KMS-11 (cell line): ENCODE results near the gene SLAMF7.

Experiments
- H2AFZ ChIP-seq: fragments of 200-600 bp; sonication (generic); 2 replicates; pipeline ENCODE4 v1.6.1; 2016; ENCODE audit warnings: antibody characterized with exemption, mixed run types, low read depth
- H3K27ac ChIP-seq: fragments of 200-600 bp; sonication (generic); 2 replicates; pipeline ENCODE4 v1.6.1; 2016; ENCODE audit warnings: mild to moderate bottlenecking, mixed run types
- H3K27me3 ChIP-seq: fragments of 200-600 bp; sonication (generic); 2 replicates; pipeline ENCODE4 v1.6.1; 2017; ENCODE audit warnings: mild to moderate bottlenecking, low read depth, mixed run types, moderate library complexity; ENCODE audit not compliant: insufficient read depth
- H3K36me3 ChIP-seq: fragments of 200-600 bp; sonication (generic); 2 replicates; pipeline ENCODE4 v1.6.1; 2017; ENCODE audit warnings: mild to moderate bottlenecking, mixed run types; ENCODE audit not compliant: insufficient read depth
- H3K4me1 ChIP-seq: fragments of 200-600 bp; sonication (generic); 2 replicates; pipeline ENCODE4 v1.6.1; 2016; ENCODE audit warnings: mild to moderate bottlenecking, low read depth, mixed run types; ENCODE audit not compliant: poor library complexity, severe bottlenecking
- H3K4me2 ChIP-seq: fragments of 200-600 bp; sonication (generic); 2 replicates; pipeline ENCODE4 v1.7.0; 2016; ENCODE audit warnings: mild to moderate bottlenecking, mixed run types
- H3K4me3 ChIP-seq: fragments of 200-600 bp; sonication (generic); IDR thresholded peaks from 2 replicates; pipeline ENCODE4 v1.6.1; 2017; ENCODE audit warnings: low read depth, low read length, mixed read lengths; ENCODE audit not compliant: insufficient read depth
- H3K79me2 ChIP-seq: fragments of 200-600 bp; sonication (generic); 2 replicates; pipeline ENCODE4 v1.6.1; 2016; ENCODE audit warnings: low read depth, mixed run types; ENCODE audit not compliant: insufficient read depth
- H3K9ac ChIP-seq: fragments of 200-600 bp; sonication (generic); 2 replicates; pipeline ENCODE4 v1.6.1; 2016; ENCODE audit warnings: mild to moderate bottlenecking, mixed run types
- H4K20me1 ChIP-seq: fragments of 200-600 bp; sonication (generic); 2 replicates; pipeline ENCODE4 v1.6.1; 2016; ENCODE audit warnings: mild to moderate bottlenecking, mixed run types; ENCODE audit not compliant: insufficient read depth
- CTCF ChIP-seq: fragments of 200-600 bp; sonication (generic); conservative IDR thresholded peaks from 2 replicates; pipeline ENCODE4 v1.6.1; 2017; ENCODE audit warnings: low read depth, mild to moderate bottlenecking, antibody characterized with exemption, low read length, moderate library complexity, mixed read lengths

The SLAMF7 gene

DNA sequence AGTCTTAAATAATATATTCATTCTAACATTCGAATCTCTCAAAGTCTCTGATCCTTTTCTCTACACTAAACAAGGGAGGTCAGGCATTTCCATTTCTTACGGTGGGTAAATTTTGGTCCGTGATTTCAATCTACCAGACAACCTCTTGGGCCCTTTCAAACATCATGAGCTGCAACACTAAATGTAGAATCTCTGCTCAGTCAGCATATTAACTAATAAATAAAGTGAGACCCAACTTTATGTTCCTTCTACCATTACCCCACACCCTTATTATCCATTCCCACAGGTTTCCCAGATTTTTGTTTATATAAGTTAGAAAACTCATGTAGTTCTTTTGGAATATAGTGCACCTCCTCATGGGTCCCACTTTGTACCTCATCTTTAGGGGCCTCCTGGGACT is 24.9 kb downstream of the SLAMF7 start:
- Histone ChIP-seq H3K4me2 (no peak overlapping the region), H3K4me1 (peaks cover 13% of the 10 kb centered on the region), H3K27ac (no peak overlapping the region), H3K9ac (no peak overlapping the region), H3K27me3 (no peaks in the 10 kb centered on the region), H3K4me3 (no peak overlapping the region), H3K36me3 (no peaks in the 10 kb centered on the region), H3K79me2 (no peaks in the 10 kb centered on the region), H2AFZ (no peak overlapping the region), H4K20me1 (no peaks in the 10 kb centered on the region)
- TF ChIP-seq CTCF: no peak

GRCh38 chr1:160767395-160768294 is 28.6 kb downstream of the SLAMF7 start:
- no peak overlapping the region for H3K27ac ChIP-seq
- peak overlapping the region; percentile 50 for H3K4me2 ChIP-seq
- no peaks in the 10 kb centered on the region for H3K79me2 ChIP-seq
- H4K20me1 ChIP-seq: no peaks in the 10 kb centered on the region
- peak overlapping the region; percentile 87 for H2AFZ ChIP-seq
- peaks cover 15% of the 10 kb centered on the region for H3K4me1 ChIP-seq
- peak overlapping the region; percentile 89 for H3K4me3 ChIP-seq
- H3K36me3 ChIP-seq: no peaks in the 10 kb centered on the region
- no peak for TF ChIP-seq CTCF
- H3K27me3 ChIP-seq: no peaks in the 10 kb centered on the region
- peak overlapping the region; percentile 29; the same call in 1 of the 2 replicates for H3K9ac ChIP-seq

DNA sequence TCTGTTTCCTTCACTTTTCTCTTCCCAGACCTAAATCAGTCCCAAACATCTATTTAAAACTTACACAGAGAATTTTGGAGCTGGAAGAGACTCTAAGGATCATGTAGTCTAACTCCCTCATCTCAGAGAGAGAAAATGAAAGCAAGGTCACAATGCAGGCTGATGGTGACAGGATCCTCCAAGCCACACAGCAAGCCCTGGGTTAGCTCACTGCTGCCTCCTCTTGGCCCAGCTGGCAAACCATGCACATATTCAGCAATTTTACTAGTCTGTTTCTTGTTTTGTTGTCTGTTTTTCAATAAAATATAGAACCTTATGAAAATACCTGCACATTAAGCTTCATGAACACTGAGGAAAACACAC is 29.2 kb downstream of the SLAMF7 start:
- Histone ChIP-seq H3K36me3 (no peaks in the 10 kb centered on the region), H3K27ac (no peak overlapping the region), H3K79me2 (no peaks in the 10 kb centered on the region), H3K27me3 (no peaks in the 10 kb centered on the region), H3K4me1 (peaks cover 21% of the 10 kb centered on the region), H3K9ac (peak overlapping the region; percentile 29; the same call in 1 of the 2 replicates), H3K4me2 (peak overlapping the region; percentile 50), H2AFZ (peak overlapping the region; percentile 87), H4K20me1 (no peaks in the 10 kb centered on the region), H3K4me3 (peak overlapping the region; percentile 89)
- peak; percentile 97 for TF ChIP-seq CTCF

- Histone ChIP-seq H4K20me1 (no peaks in the 10 kb centered on the region), H3K79me2 (no peaks in the 10 kb centered on the region), H3K4me2 (no peak overlapping the region), H3K36me3 (no peaks in the 10 kb centered on the region), H2AFZ (no peak overlapping the region), H3K27me3 (no peaks in the 10 kb centered on the region), H3K27ac (no peak overlapping the region), H3K4me1 (peaks cover 27% of the 10 kb centered on the region), H3K4me3 (no peak overlapping the region), H3K9ac (no peak overlapping the region)
- TF ChIP-seq CTCF: no peak; the same call in 1 of the 2 replicates
Observed at GRCh38 chr1:160772331-160772730, 33.3 kb downstream of the SLAMF7 start.
